ENCODE measurements around the gene CXCL16.

The CXCL16 gene

GRCh38 chr17:4739122-4740024, at the start of gene CXCL16, which contains the start of gene ZMYND15:
Gene CXCL16, minus strand, starts transcription at chr17:4739928. Its CDS starts 589 bp downstream, at chr17:4739339.
Gene ZMYND15, plus strand, starts transcription at chr17:4739833. Its CDS starts 716 bp downstream, at chr17:4740549.
- no peak for DNase-seq

- no peak for DNase-seq
Observed at GRCh38 chr17:4788807-4789700, 49.3 kb upstream of the CXCL16 start, which contains the start of gene GLTPD2. Gene GLTPD2, plus strand, starts transcription at chr17:4788964. Its CDS starts 48 bp downstream, at chr17:4789012.

GRCh38 chr17:4788159-4788806, 48.6 kb upstream of the CXCL16 start:
- no peak for DNase-seq

GRCh38 chr17:4786516-4786915, 46.8 kb upstream of the CXCL16 start:
- DNase-seq, result no peak

GRCh38 chr17:4786106-4786511, 46.4 kb upstream of the CXCL16 start, which contains the start of gene VMO1:
Gene VMO1, minus strand, starts transcription at chr17:4786364. Its CDS starts 12 bp downstream, at chr17:4786352.
- DNase-seq, result no peak

GRCh38 chr17:4785311-4786105, 45.8 kb upstream of the CXCL16 start:
- DNase-seq, result no peak

- DNase-seq, result no peak
Observed at GRCh38 chr17:4782652-4783051, 42.9 kb upstream of the CXCL16 start.

- no peak for DNase-seq
Observed at GRCh38 chr17:4780325-4780955, 40.7 kb upstream of the CXCL16 start.

- no peak for DNase-seq
Observed at GRCh38 chr17:4777969-4778760, 38.4 kb upstream of the CXCL16 start.

GRCh38 chr17:4772235-4772613, 32.5 kb upstream of the CXCL16 start:
- peak; percentile 53 for DNase-seq

- DNase-seq, result peak; percentile 80
Observed at GRCh38 chr17:4771519-4772234, 31.9 kb upstream of the CXCL16 start, which contains the start of gene TM4SF5. Gene TM4SF5, plus strand, starts transcription at chr17:4771886. Its CDS starts 37 bp downstream, at chr17:4771923.

- no peak for DNase-seq
Observed at GRCh38 chr17:4769628-4770027, 29.9 kb upstream of the CXCL16 start.

GRCh38 chr17:4768298-4768697, 28.6 kb upstream of the CXCL16 start:
- no peak for DNase-seq

GRCh38 chr17:4766723-4767122, 27.0 kb upstream of the CXCL16 start:
- no peak for DNase-seq

- DNase-seq, result no peak
Observed at GRCh38 chr17:4766201-4766600, 26.5 kb upstream of the CXCL16 start.

- no peak for DNase-seq
Observed at GRCh38 chr17:4764595-4764994, 24.9 kb upstream of the CXCL16 start.

GRCh38 chr17:4759776-4760236, 20.1 kb upstream of the CXCL16 start:
- DNase-seq, result no peak

GRCh38 chr17:4753392-4753791, 13.7 kb upstream of the CXCL16 start:
- no peak for DNase-seq

- no peak for DNase-seq
Observed at GRCh38 chr17:4751932-4752331, 12.2 kb upstream of the CXCL16 start.

GRCh38 chr17:4750606-4751005, 10.9 kb upstream of the CXCL16 start:
- DNase-seq, result no peak

All from NCI-H446 treated with DMSO at 0.1 percent for 48 hours (cell line).